GM19467 (cell line): ENCODE results near the gene TBX5.

Source experiments
- ATAC-seq: cut with Tn5 transposase; IDR thresholded peaks from one replicate; pipeline ENCODE4 v1.9.1; 2021; ENCODE audit warnings: mild to moderate bottlenecking, moderate library complexity; ENCODE audit not compliant: unreplicated experiment

Gene TBX5

DNA sequence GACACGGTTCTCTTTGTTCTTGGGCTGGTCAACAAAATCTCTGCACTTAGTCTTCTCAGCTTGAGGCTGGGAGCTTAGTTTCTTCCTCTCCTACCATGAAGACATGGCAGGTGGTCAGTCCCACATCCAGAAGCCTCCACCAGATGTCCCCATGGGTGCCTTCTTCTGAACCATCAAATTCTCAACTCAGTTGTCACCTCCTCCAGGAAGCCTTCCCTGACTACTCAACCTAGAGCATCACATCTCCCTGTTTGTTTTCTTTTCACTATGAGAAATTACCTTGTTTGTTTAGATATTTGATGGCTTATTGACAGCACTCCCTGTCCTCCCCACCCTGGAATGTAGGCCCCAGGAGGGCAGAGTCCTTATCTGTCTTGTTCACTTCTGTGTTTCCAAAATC is 84.4 kb downstream of the TBX5 start:
- ATAC-seq = no peak

DNA sequence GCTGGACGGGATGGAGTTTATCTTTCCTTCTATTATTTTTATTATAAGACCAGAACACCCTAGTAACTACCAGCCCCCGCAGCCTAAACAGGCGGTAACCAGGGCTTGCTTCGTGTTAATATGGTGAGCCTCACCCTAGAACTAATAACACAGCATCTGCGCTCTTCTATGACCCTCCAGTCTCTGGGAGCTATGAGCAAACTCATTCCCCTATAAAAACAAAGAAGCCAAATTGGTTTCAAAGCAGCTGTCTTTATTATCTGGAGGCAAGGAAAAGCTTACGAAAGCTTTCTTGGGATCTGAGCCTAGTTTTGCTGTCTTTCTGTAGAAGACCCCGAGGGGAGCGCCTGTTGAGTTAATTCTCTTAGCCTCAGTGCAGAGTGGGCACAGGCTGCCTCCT is 85.0 kb downstream of the TBX5 start:
- no peak for ATAC-seq

DNA sequence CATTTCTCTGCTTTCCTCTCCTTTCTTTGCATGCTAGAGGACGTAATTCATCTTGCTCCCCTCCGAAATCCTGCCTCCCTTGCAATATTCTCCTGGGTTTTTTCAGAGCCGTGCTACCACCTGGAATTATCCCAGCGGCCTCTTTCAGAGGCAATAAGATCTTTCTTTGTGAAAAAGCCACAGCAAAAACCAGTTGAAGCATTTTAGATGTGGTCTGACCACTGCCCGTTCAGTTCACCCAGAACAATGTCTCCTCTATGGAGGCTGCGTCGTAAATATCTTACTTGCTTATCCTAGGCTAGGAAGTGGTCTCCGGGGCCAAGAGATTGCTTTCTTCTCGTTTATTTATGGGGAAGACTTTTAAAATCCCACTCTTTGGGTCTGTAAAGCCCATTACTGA is 85.8 kb downstream of the TBX5 start:
- no peak for ATAC-seq

DNA sequence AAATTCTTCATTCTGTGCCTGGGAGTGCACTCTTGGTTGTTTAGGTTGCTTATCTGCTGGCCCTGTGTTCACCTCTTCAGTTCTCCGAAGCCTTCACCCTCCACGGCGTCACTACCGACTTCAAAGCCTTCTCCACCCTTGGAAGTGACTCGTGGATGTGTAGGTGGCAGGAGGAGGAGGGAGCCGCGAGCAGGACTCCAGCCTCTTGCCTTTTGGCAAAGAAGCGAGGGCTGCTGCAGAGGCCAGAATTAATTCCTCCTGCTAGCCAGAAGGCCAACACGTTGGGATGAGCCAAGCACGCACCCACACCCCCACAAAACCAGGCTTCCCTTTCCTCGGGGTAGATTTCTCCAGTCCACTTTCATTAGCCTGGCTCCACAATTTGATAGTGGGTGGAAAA is 86.5 kb downstream of the TBX5 start:
- ATAC-seq = no peak

DNA sequence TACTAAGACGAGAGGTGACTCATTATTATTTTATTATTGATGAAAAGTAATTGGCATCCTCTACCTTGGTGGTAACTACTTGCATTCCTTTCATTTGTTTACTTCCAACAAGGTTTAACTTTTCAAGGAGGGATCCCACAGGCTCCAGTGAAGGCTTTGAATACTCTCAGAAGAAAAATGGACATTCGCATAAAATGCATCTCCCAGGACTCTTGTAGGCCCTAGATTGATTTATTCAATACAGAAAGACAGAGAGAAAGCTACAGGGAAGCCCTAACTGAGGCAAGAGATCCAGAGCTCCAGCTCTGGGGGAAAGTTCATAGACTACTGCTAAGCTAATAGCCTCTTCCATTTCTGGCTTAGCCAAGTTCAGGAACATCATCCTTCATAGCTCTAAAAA is 87.0 kb downstream of the TBX5 start:
- no peak for ATAC-seq

DNA sequence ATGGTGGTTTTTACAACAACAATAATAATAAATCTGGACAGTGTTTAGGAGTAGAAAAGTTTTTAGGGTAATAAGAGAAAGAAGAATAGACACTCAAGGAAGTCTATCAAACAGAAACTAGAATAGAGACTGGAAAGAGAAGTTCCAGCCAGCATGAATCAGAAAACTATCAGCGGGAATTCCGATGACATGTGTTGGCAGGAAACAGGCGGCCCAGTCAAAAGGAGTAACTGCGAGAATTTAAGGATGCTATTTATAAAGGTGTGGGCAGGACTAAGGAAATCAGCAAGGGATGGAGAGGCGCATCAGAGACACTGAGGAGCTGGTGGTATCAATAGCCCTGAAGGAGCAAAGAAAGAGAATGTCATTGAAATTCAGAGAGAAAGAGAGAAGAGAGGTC is 89.9 kb downstream of the TBX5 start:
- no peak for ATAC-seq

DNA sequence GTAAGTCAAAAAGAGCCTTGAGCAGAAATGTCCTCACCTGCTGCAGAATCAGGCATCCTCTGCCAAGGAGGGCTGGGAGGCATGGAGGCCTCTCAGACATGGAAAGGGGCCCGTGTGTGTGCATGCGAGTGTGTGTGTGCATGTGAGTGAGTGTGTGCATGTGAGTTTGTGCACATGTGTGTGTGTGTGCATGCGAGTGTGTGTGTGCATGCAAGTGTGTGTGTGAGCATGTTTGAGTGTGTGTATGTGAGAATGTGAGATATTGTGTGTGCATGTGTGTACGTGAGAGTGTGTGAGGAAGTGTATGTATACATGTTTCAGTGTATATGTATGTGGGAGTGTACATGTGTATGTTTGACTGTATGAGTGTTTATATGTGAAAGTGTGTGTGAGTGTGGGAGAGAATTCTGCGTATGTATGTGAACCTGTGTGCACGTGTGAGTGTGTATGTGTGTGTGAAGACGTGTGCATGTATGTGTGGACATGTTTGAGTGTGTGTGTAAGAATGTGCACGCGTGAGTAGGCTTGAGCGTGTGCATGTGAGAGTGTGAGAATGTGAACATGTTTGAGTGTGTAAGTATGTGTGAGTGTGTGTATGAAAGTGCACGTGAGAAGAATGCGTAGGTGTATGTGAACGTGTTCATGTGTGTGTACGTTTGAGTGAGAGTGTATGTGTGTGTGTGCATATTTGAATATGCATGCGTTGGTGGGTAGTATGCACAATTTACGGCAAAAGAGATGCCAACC is 90.8 kb downstream of the TBX5 start:
- no peak for ATAC-seq

DNA sequence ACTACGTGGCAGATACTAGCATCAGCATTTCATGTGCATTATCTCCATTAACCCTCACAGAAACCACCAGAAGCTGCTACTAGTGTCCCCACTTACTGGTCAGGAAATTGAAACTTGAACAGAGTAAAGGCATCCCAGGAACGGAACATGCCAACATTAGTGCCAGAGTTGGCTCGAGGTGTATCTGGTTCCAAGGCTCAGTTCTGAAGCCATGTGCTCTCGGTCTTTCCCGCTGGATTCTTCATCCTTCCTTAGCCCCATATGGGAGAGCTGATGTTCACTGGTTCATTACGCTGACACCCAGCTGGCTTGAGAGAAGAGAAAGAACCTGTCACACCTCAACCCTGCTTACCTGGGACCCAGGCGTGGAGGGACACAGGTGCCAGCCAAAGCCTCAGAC is 91.5 kb downstream of the TBX5 start:
- ATAC-seq = no peak

DNA sequence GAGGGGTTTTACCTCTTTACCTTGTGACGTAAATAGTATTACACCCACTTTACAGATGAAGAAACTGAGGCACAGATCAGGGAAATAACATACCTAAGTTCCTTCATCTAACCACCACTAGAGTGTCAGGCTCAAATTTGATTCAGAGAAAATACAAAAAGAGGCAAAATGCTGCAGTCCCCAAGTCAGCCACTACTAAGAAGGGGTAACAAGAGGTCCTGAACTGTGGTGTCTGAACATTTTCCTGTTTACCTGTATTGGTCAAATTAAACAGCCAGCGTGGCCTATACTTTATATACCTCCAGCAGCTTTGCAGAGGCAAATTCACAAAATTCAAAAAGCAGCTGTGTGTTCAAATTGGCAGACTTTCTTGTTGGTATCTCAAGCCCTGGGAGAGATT is 92.0 kb downstream of the TBX5 start:
- no peak for ATAC-seq

DNA sequence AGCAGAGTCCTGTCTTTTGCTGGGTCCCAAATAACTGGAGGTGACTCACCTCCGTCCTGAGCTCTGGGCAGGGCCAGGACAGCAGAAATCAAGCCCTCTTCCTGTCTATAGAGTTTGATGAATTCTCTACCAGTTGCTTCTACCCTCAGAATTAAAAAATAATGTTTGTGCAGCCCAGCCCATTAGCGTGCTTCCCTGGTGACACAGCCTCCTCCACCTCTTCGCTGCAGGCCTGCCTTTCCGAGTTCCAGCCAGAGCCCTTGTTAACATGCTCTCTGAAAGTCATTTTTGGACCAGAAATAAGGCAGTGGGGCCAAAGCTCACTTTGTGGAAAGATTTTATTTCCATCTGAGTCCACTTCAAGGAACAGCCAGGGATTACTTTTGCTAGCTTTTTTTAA is 94.0 kb downstream of the TBX5 start:
- no peak for ATAC-seq

DNA sequence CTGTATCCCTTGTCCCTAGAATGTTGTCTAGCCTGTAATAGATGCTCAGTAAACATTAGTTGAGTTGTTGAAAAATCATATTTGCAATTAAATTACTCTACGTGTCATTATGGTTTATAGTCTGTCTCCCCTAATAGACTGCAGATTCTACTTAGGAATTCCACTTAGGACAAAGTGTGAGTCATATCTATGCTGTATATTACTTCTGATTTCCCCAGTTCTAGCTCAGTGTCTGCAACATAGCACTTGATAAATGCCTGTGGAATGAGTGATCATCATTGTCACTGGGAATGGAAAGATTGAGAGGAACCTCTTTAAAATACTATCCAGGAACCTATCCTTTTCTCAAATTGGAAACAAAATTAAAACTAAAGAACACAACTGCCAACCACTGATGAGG is 99.3 kb downstream of the TBX5 start:
- ATAC-seq = no peak

DNA sequence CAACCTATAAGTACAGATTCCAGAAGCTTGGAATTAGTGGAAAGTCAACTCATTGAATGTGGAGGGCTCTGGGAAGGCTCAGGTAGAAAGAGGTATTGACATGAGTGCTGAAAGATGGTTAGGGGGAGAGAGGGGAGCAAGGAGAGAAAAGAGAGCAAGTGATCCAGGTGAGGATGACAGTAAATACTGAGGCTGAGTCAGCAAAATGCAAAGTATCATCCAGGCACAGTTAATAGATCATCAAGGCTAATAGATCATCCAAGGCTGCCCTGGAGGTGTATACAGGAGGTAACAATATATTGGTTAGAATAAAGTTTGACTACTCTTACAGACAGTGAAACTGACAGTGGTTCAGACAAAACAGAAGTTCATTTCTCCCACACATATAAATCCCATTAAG is 100.5 kb downstream of the TBX5 start:
- no peak for ATAC-seq
